Stimulated activated CD4-positive, alpha-beta T cell treated with anti-CD3 and anti-CD28 coated beads, Interleukin-12 subunit alpha, Interleukin-12 subunit beta, amount 100 ng/mL, for 48 hours (primary cell): ENCODE measurements around the gene SCNN1A.

Experiments used
- DNase-seq, 3 donors: peaks; one replicate each; pipeline ENCODE4 v3.0.0-alpha.2; 2020; ENCODE audit warnings: low read depth in 2 of 3, low spot score in 1 of 3

Gene SCNN1A

GRCh38 chr12:6375269-6376078, at the start of gene SCNN1A:
SCNN1A (minus strand) TSS chr12:6375563; CDS start chr12:6374783, 780 bp downstream.
- no peak for DNase-seq

GRCh38 chr12:6424866-6425265, 49.5 kb upstream of the SCNN1A start:
- no peak for DNase-seq

- DNase-seq: no peak
Observed at GRCh38 chr12:6424008-6424347, 48.6 kb upstream of the SCNN1A start.

GRCh38 chr12:6423267-6424007, 48.1 kb upstream of the SCNN1A start:
- peak; percentile 62 to 75 (median 65) for DNase-seq

GRCh38 chr12:6420364-6420763, 45.0 kb upstream of the SCNN1A start:
- no peak for DNase-seq

GRCh38 chr12:6418796-6419195, 43.4 kb upstream of the SCNN1A start:
- no peak for DNase-seq

- no peak for DNase-seq
Observed at GRCh38 chr12:6416596-6416995, 41.2 kb upstream of the SCNN1A start.

- no peak for DNase-seq
Observed at GRCh38 chr12:6407236-6407954, 32.0 kb upstream of the SCNN1A start.

- no peak for DNase-seq
Observed at GRCh38 chr12:6405963-6406362, 30.6 kb upstream of the SCNN1A start.

GRCh38 chr12:6404390-6404789, 29.0 kb upstream of the SCNN1A start:
- DNase-seq: no peak

GRCh38 chr12:6399884-6400644, 24.7 kb upstream of the SCNN1A start:
- DNase-seq: no peak

GRCh38 chr12:6396031-6396430, 20.7 kb upstream of the SCNN1A start:
- no peak for DNase-seq

GRCh38 chr12:6394398-6394797, 19.0 kb upstream of the SCNN1A start:
- no peak for DNase-seq

- DNase-seq: no peak
Observed at GRCh38 chr12:6393109-6393508, 17.7 kb upstream of the SCNN1A start.

GRCh38 chr12:6392504-6392903, 17.1 kb upstream of the SCNN1A start:
- no peak for DNase-seq

GRCh38 chr12:6391013-6391412, 15.7 kb upstream of the SCNN1A start:
- no peak for DNase-seq

GRCh38 chr12:6390084-6390799, 14.9 kb upstream of the SCNN1A start:
- DNase-seq: no peak

GRCh38 chr12:6387541-6387940, 12.2 kb upstream of the SCNN1A start:
- DNase-seq: no peak

- DNase-seq: no peak
Observed at GRCh38 chr12:6386491-6386890, 11.1 kb upstream of the SCNN1A start.

- no peak for DNase-seq
Observed at GRCh38 chr12:6386038-6386437, 10.7 kb upstream of the SCNN1A start.
